AG04449 (cell line): Measurements from ENCODE around the gene CCNG1.

Experiments
- CTCF ChIA-PET: fragments of 350-600 bp; formaldehyde crosslinking; extraction: SDS; loops from one replicate; lab custom pipeline; 2021; ENCODE audit warnings: antibody characterized with exemption; lab: Yijun Ruan, JAX
- POLR2A ChIA-PET: fragments of 400-600, 350-600 bp; formaldehyde crosslinking; extraction: SDS; loops from one replicate; lab custom pipeline; 2020; ENCODE audit warnings: antibody characterized with exemption, inconsistent platforms; lab: Yijun Ruan, JAX
- DNase-seq: peaks from one replicate; pipeline ENCODE4 v3.0.0-alpha.2; 2010; ENCODE audit warnings: low read depth, low spot score
- H3K4me3 ChIP-seq: 2 replicates; pipeline ENCODE4 v1.5.1; 2011; ENCODE audit warnings: low read depth, mild to moderate bottlenecking, control low read depth, low read length
- CTCF ChIP-seq: IDR thresholded peaks from one replicate; pipeline ENCODE4 v1.5.1; 2011; ENCODE audit warnings: mild to moderate bottlenecking, moderate library complexity, low read length, control low read depth, inconsistent platforms; ENCODE audit not compliant: insufficient read depth; ENCODE audit errors: missing control alignments

CCNG1 gene

GRCh38 chr5:163463063-163463435 is 25.7 kb downstream of the CCNG1 start:
- ChIA-PET CTCF (interaction anchor here (5.1 kb wide), 1 partner anchor 11 kb away, joined by 40 read pairs; no protein-coding TSS in a partner anchor), POLR2A (no interaction called here)
- DNase-seq: no peak
- TF ChIP-seq CTCF: no peak
- H3K4me3 ChIP-seq: no peak overlapping the region

GRCh38 chr5:163467682-163468081 is 30.3 kb downstream of the CCNG1 start:
- CTCF ChIA-PET: interaction anchor here (1.9 kb wide), 1 partner anchor 18 kb away, joined by 5 read pairs; no protein-coding TSS in a partner anchor
- POLR2A ChIA-PET: no interaction called here
- H3K4me3 ChIP-seq: no peak overlapping the region
- no peak for DNase-seq
- TF ChIP-seq CTCF: no peak

- no peak for TF ChIP-seq CTCF
- H3K4me3 ChIP-seq: no peak overlapping the region
- ChIA-PET POLR2A (no interaction called here), CTCF (interaction anchor here (0.6 to 4.3 kb wide), 13 partner anchors 9 to 1030 kb away, joined by 3 to 40 read pairs (median 4); partner anchors contain the start of genes HMMR, MAT2B and NUDCD2)
- no peak for DNase-seq
Measured at GRCh38 chr5:163473635-163474243, 36.3 kb downstream of the CCNG1 start.

GRCh38 chr5:163475411-163475810 is 38.0 kb downstream of the CCNG1 start:
- TF ChIP-seq CTCF: no peak
- no peak for DNase-seq
- H3K4me3 ChIP-seq: no peak overlapping the region
- POLR2A ChIA-PET: no interaction called here
- CTCF ChIA-PET: interaction anchor here (0.7 to 4.3 kb wide), 6 partner anchors 15 to 1029 kb away, joined by 3 to 40 read pairs (median 6); partner anchors contain the start of genes HMMR, MAT2B and NUDCD2

GRCh38 chr5:163478126-163478981 is 41.0 kb downstream of the CCNG1 start:
- POLR2A ChIA-PET: no interaction called here
- TF ChIP-seq CTCF: no peak
- H3K4me3 ChIP-seq: no peak overlapping the region
- CTCF ChIA-PET: interaction anchor here (1.1 to 1.2 kb wide), 2 partner anchors 11 to 25 kb away, joined by 3 to 4 read pairs; no protein-coding TSS in a partner anchor
- no peak for DNase-seq

GRCh38 chr5:163478982-163479271 is 41.5 kb downstream of the CCNG1 start:
- TF ChIP-seq CTCF: no peak
- no peak overlapping the region for H3K4me3 ChIP-seq
- DNase-seq: no peak
- ChIA-PET CTCF (interaction anchor here (1.1 kb wide), 1 partner anchor 10 kb away, joined by 3 read pairs; no protein-coding TSS in a partner anchor), POLR2A (no interaction called here)
